Breast epithelium (tissue), 3 donors: ENCODE data around the gene TLR8.

Experiments used
- CTCF ChIP-seq, 3 donors: fragments of 450-650 bp; IDR thresholded peaks; one replicate each; pipeline ENCODE4 v1.5.1; 2016 to 2017; ENCODE audit warnings: antibody characterized with exemption in 3 of 3, mild to moderate bottlenecking in 3 of 3, moderate library complexity in 3 of 3
- POLR2A ChIP-seq: fragments of 450-650 bp; IDR thresholded peaks from one replicate; pipeline ENCODE4 v1.6.1; 2016; ENCODE audit warnings: antibody characterized with exemption, mild to moderate bottlenecking, moderate library complexity

GRCh38 chrX:12871257-12871656 lies 35.2 kb upstream of the TLR8 start:
- TF ChIP-seq CTCF (IDR thresholded peaks at IDR 0.05) (no peak), POLR2A (no peak)
